Measurements from ENCODE around the gene SMYD5.

DNA sequence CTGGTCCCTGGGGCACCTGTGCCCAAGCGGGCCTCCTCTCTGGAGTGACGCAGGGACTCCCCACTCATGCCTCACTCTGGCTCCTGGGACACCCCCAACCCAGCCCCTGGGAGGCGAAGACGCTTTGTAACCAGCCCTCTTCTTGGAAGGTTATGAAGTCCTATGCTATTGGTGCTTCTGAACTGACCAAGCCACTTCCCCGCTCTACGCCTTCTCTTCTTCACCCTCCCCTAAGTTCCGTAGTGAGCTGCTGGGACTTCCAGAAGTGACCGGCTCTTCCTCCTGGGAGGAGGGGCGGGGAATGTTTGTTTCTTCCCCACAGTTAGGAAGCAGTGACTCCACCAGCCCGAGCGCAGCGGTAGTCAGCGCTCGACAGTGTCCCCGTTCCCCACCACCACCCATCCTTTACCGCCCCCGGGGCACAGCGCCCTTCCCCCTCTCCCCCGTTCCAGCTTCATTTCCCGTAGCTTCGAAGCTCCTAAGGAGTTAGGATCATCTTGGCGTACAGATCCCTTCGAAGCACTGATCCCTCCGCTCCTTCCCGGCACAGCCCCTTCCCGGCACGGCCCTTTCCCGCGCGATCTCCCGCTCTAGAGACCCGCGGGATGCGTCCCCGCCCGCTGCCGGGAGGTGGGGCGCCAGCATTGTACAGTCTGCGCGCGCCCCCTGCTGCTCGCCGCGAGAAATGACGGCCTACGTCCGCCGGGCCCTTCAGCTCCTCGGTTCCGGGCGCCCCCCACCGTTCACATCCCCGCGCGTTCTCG lies 37.0 kb upstream of the SMYD5 start:
- TF ChIP-seq CTCF (IDR thresholded peaks at IDR 0.05; ENCODE audit: insufficient read depth, low read length, poor library complexity, severe bottlenecking) (peak; percentile 91), EZH2phosphoT487 (conservative IDR thresholded peaks at IDR 0.05; ENCODE audit: low read length) (no peak)
